HUES64 (cell line): ENCODE data around the gene MTMR12.
A peak's percentile ranks its signal among the peaks of the same experiment; 100 is the strongest.
"Not testable (repeated sequence)": the region's sequence is repeated elsewhere in the genome, so short reads cannot be mapped to it uniquely, and the experiment has no call there.

ENCODE experiments used
- H3K27ac ChIP-seq: 2 replicates; pipeline ENCODE4 v1.7.0; 2013; ENCODE audit warnings: low read depth, low read length, inconsistent platforms
- H3K27me3 ChIP-seq: 2 replicates; pipeline ENCODE4 v1.6.1; 2013; ENCODE audit warnings: mild to moderate bottlenecking, low read length; ENCODE audit not compliant: insufficient read depth
- H3K36me3 ChIP-seq: 2 replicates; pipeline ENCODE4 v1.6.1; 2013; ENCODE audit warnings: mild to moderate bottlenecking, low read length; ENCODE audit not compliant: insufficient read depth
- H3K4me1 ChIP-seq: 2 replicates; pipeline ENCODE4 v1.6.1; 2013; ENCODE audit warnings: mild to moderate bottlenecking, low read length, moderate library complexity; ENCODE audit not compliant: insufficient read depth
- H3K4me3 ChIP-seq: 2 replicates; pipeline ENCODE4 v1.5.1; 2013; ENCODE audit warnings: mild to moderate bottlenecking, low read length, moderate library complexity
- H3K9ac ChIP-seq: 2 replicates; pipeline ENCODE4 v1.6.1; 2013; ENCODE audit warnings: mild to moderate bottlenecking, low read depth, low read length
- H3K9me3 ChIP-seq: 2 replicates; pipeline ENCODE4 v1.6.1; 2013; ENCODE audit warnings: low read depth, low read length; ENCODE audit not compliant: insufficient read depth
- WGBS: fragments of 150-250, 120-280 bp; methylation state at CpG from one replicate; pipeline ENCODE4 v1.1.7; 2013; ENCODE audit warnings: missing lambda C conversion rate; 5-methylcytosine and 5-hydroxymethylcytosine counted together

MTMR12 gene

GRCh38 chr5:32231929-32232328, 80.8 kb downstream of the MTMR12 start:
- Histone ChIP-seq H3K4me3 (no peak overlapping the region), H3K4me1 (no peaks in the 10 kb centered on the region), H3K9ac (no peak overlapping the region), H3K27me3 (no peaks in the 10 kb centered on the region), H3K9me3 (no peaks in the 10 kb centered on the region), H3K27ac (no peak overlapping the region), H3K36me3 (peaks cover 76% of the 10 kb centered on the region)
- WGBS, result 71% methylated on average over 8 of the region's 8 CpGs

- Histone ChIP-seq H3K36me3 (peaks cover 70% of the 10 kb centered on the region), H3K27me3 (no peaks in the 10 kb centered on the region), H3K9ac (no peak overlapping the region), H3K4me3 (no peak overlapping the region), H3K27ac (no peak overlapping the region), H3K9me3 (no peaks in the 10 kb centered on the region), H3K4me1 (no peaks in the 10 kb centered on the region)
- WGBS, result 96% methylated on average over 6 of the region's 6 CpGs
Observed at GRCh38 chr5:32231241-32231640, 81.5 kb downstream of the MTMR12 start.

- no peak overlapping the region for H3K9ac ChIP-seq
- no peaks in the 10 kb centered on the region for H3K9me3 ChIP-seq
- no peak overlapping the region for H3K27ac ChIP-seq
- H3K4me3 ChIP-seq, result no peak overlapping the region
- no peaks in the 10 kb centered on the region for H3K4me1 ChIP-seq
- H3K27me3 ChIP-seq, result no peaks in the 10 kb centered on the region
- 91% methylated on average over 3 of the region's 3 CpGs for WGBS
- peaks cover 63% of the 10 kb centered on the region for H3K36me3 ChIP-seq
Observed at GRCh38 chr5:32230356-32231099, 82.2 kb downstream of the MTMR12 start.

- H3K27me3 ChIP-seq, result no peaks in the 10 kb centered on the region
- H3K4me1 ChIP-seq, result no peaks in the 10 kb centered on the region
Observed at GRCh38 chr5:32229586-32229985, 83.2 kb downstream of the MTMR12 start.

GRCh38 chr5:32228816-32229215, 83.9 kb downstream of the MTMR12 start:
- H3K4me1 ChIP-seq, result peaks cover 5% of the 10 kb centered on the region; the same call in 1 of the 2 replicates
- no peaks in the 10 kb centered on the region for H3K27me3 ChIP-seq
- no peak overlapping the region for H3K4me3 ChIP-seq
- H3K9ac ChIP-seq, result no peak overlapping the region
- no peak overlapping the region for H3K27ac ChIP-seq
- 95% methylated on average over 12 of the region's 12 CpGs for WGBS
- peaks cover 46% of the 10 kb centered on the region for H3K36me3 ChIP-seq
- no peaks in the 10 kb centered on the region for H3K9me3 ChIP-seq

More at GRCh38 chr5:32229586-32229985, 83.2 kb downstream of the MTMR12 start:
- Histone ChIP-seq H3K9ac (no peak overlapping the region), H3K27ac (no peak overlapping the region), H3K4me3 (no peak overlapping the region), H3K9me3 (no peaks in the 10 kb centered on the region), H3K36me3 (peaks cover 54% of the 10 kb centered on the region)
- WGBS, result 88% methylated on average over 14 of the region's 14 CpGs

- no peak overlapping the region for H3K27ac ChIP-seq
Observed at GRCh38 chr5:32225445-32225844, 87.3 kb downstream of the MTMR12 start.

GRCh38 chr5:32223972-32224609, 88.6 kb downstream of the MTMR12 start:
- H3K27ac ChIP-seq, result peak overlapping the region; percentile 73
- H3K27me3 ChIP-seq, result no peaks in the 10 kb centered on the region
- H3K36me3 ChIP-seq, result peaks cover 15% of the 10 kb centered on the region
- no peaks in the 10 kb centered on the region for H3K9me3 ChIP-seq
- H3K9ac ChIP-seq, result peak overlapping the region; percentile 29; the same call in 1 of the 2 replicates
- H3K4me3 ChIP-seq, result no peak overlapping the region
- WGBS, result 53% methylated on average over 1 of the region's 1 CpG
- H3K4me1 ChIP-seq, result peaks cover 5% of the 10 kb centered on the region; the same call in 1 of the 2 replicates

More at GRCh38 chr5:32225445-32225844, 87.3 kb downstream of the MTMR12 start:
- no peaks in the 10 kb centered on the region for H3K9me3 ChIP-seq
- 92% methylated on average over 5 of the region's 5 CpGs for WGBS
- peaks cover 5% of the 10 kb centered on the region; the same call in 1 of the 2 replicates for H3K4me1 ChIP-seq
- no peaks in the 10 kb centered on the region for H3K27me3 ChIP-seq
- H3K9ac ChIP-seq, result no peak overlapping the region
- H3K36me3 ChIP-seq, result peaks cover 28% of the 10 kb centered on the region
- no peak overlapping the region for H3K4me3 ChIP-seq

GRCh38 chr5:32222723-32223470, 89.8 kb downstream of the MTMR12 start:
- no peak overlapping the region for H3K9ac ChIP-seq
- no peaks in the 10 kb centered on the region for H3K9me3 ChIP-seq
- H3K27ac ChIP-seq, result no peak overlapping the region
- WGBS, result 90% methylated on average over 5 of the region's 5 CpGs
- H3K4me3 ChIP-seq, result no peak overlapping the region
- H3K27me3 ChIP-seq, result no peaks in the 10 kb centered on the region
- H3K36me3 ChIP-seq, result 0 out of 2 replicates have a peak, but pooled peaks cover 5% of the 10 kb centered on the region
- H3K4me1 ChIP-seq, result peaks cover 5% of the 10 kb centered on the region; the same call in 1 of the 2 replicates

- no peak overlapping the region for H3K9ac ChIP-seq
- no peak overlapping the region for H3K4me3 ChIP-seq
- H3K27me3 ChIP-seq, result no peaks in the 10 kb centered on the region
- WGBS, result 77% methylated on average over 12 of the region's 12 CpGs
- no peaks in the 10 kb centered on the region for H3K36me3 ChIP-seq
- H3K4me1 ChIP-seq, result no peaks in the 10 kb centered on the region
- no peak overlapping the region for H3K27ac ChIP-seq
- H3K9me3 ChIP-seq, result no peaks in the 10 kb centered on the region
Observed at GRCh38 chr5:32217886-32218396, 94.8 kb downstream of the MTMR12 start.

GRCh38 chr5:32214344-32214743, 98.4 kb downstream of the MTMR12 start:
- H3K27ac ChIP-seq, H3K9ac ChIP-seq, H3K4me1 ChIP-seq, H3K4me3 ChIP-seq, H3K9me3 ChIP-seq, H3K27me3 ChIP-seq, H3K36me3 ChIP-seq: not testable (repeated sequence)
- 100% methylated on average over 1 of the region's 1 CpG for WGBS

GRCh38 chr5:32210151-32210550, 102.6 kb downstream of the MTMR12 start:
- Histone ChIP-seq H3K9me3 (peaks cover 8% of the 10 kb centered on the region; the same call in 1 of the 2 replicates), H3K27me3 (no peaks in the 10 kb centered on the region), H3K4me1 (no peaks in the 10 kb centered on the region), H3K27ac (no peak overlapping the region), H3K36me3 (no peaks in the 10 kb centered on the region), H3K9ac (no peak overlapping the region), H3K4me3 (no peak overlapping the region)
- 88% methylated on average over 3 of the region's 3 CpGs for WGBS
